ENCODE data around the gene SYNE3.

SYNE3 gene

DNA sequence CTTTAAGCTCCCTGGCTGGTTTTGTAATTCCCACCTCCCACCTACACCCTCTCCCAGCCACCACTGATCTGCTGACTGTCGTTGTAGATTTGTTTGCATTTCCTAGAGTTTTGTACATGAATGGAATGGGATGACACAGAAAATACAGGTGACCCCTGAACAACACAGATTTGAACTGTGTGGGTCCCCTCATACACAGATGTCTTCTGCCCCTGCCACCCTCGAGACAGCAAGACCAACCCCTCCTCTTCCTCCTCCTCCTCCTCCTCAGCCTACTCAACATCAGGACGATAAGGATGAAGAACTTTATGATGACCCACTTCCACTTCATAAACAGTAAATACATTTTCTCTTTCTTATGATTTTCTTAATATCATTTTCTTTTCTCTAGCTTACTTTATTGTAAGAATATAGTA lies 28.8 kb downstream of the SYNE3 start:
- no peak for DNase-seq

GRCh38 chr14:95486875-95487668 lies 29.4 kb downstream of the SYNE3 start:
- no peak for DNase-seq

GRCh38 chr14:95485222-95485819 lies 31.1 kb downstream of the SYNE3 start:
- DNase-seq: no peak

DNA sequence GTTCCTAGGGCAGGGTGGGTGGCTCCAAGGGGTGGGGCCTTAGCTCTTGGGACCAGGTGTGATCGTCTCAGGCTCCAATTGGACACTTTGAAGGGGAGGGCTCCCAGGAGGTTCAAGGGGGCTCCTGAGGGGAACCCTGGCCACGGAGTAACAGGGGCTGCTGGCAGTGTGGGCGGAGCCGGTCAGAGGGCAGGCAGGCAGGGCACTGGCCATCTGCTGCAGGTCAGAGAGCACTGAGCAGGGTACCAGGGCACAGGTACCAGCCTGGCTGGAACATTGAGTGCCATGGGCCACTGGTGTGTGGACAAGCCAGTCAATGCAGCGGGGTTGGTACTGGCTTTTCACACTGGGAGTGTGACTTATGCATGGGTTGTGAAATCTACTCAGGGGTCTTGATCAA lies 32.2 kb downstream of the SYNE3 start:
- no peak for DNase-seq

- DNase-seq: no peak
These were observed 32.9 kb downstream of the SYNE3 start for GRCh38 chr14:95483309-95484165.

- DNase-seq: no peak
These were observed 33.7 kb downstream of the SYNE3 start for GRCh38 chr14:95482627-95483308.

GRCh38 chr14:95481391-95482022 lies 34.9 kb downstream of the SYNE3 start:
- DNase-seq: no peak

DNA sequence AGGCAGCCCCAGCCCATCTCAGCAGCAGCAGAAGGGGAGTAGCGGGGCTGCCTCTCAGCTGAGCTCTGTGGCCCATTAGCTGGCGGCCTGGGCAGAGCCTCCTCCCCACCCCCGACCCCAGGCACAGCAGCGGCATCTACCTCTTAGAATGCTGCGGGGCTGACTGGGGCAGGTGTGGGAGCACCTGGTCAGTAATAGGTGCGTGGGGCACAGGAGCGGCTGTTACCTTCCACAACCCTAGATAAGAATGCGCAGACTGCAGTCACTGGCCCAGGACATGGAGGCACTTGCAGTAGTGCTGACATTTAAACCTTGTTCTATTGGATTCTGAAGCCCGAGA lies 35.6 kb downstream of the SYNE3 start:
- no peak for DNase-seq

- no peak for DNase-seq
These were observed 36.2 kb downstream of the SYNE3 start for GRCh38 chr14:95480109-95480886.

GRCh38 chr14:95479494-95479893 lies 37.0 kb downstream of the SYNE3 start:
- DNase-seq: no peak

- no peak for DNase-seq
These were observed 37.6 kb downstream of the SYNE3 start for GRCh38 chr14:95478818-95479217.

- no peak for DNase-seq
These were observed 38.1 kb downstream of the SYNE3 start for GRCh38 chr14:95478309-95478708.

DNA sequence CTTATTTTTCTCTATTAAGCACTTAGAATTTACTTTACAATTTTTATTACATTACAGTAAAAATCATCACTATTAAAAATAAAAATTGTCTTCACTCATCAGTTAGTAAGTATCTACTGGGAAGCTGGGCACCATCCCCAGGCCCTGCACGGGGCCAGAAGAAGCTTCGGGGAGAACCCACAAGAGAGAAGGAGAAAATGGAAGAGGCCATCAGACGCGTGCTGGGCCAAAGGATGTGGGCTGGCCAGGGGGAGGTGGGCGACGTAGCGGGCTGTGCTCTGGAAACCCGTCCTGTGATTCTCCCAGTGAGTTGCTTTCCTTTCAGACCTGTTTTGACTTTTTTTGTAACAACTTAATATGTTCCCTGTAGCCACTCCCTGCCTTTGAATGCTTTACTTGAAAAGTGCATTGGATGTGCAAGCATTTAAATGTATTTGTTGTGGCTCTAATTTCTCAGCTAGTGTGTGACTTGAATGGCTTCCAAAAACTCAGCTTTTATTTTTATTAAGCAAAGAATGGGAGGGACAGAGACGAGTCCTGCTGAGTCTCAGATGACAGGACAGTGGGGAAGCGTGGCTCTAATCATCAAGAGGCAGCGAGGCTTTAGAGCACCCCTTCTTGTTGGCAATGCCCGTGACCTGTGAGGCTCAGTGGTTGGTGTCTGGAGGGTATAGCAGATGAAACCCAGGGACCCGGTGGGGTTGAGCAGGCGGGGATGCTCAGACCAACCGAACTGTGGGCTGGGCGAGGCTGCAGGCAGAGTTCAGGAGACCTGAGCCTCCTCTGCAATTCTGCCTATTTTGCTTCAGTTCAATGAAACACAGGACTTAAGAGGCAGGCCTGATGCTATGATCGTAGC lies 38.8 kb downstream of the SYNE3 start:
- DNase-seq: no peak

GRCh38 chr14:95476747-95477146 lies 39.7 kb downstream of the SYNE3 start:
- no peak for DNase-seq

GRCh38 chr14:95475540-95476240 lies 40.8 kb downstream of the SYNE3 start:
- no peak for DNase-seq

GRCh38 chr14:95474941-95475340 lies 41.5 kb downstream of the SYNE3 start:
- no peak for DNase-seq

DNA sequence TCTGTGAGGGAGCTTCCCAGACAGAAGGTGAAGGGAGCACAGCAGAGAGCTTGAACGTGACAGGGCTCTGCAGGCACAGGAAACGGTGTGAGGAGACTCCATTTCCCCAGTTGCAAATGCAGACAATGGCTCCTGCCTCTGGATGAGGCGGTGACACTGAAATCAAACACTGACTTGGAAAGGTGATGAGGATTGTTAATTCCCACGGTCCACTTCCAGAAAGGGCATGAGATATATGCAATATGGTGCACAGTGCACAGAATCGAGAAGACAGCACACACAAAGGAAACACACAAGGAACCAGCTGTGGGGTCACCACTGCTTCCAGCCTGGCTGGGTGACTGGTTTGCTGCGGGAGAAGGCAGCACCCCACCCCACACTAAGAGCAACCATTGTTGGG lies 42.0 kb downstream of the SYNE3 start:
- no peak for DNase-seq

GRCh38 chr14:95472819-95473251 lies 43.6 kb downstream of the SYNE3 start:
- no peak for DNase-seq

DNA sequence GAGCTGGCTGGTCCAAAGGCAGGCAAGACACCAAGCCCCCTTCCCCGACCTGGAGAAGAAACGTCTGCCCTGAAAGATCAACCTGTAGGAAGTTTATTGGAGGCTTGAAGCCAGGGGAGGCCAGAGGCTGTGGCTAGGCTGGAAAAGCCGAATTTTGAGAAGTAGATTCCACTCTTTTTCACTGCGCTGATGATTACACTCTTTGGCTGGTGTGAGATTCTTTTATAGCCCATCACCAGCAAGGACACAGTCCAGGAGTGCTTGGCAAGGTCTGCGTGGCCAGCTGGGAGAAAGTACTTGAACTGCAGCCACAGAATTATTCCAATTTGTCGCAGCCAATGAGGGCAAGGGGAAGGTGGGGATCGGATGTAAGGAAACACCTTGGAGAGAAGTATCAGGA lies 45.0 kb downstream of the SYNE3 start:
- no peak for DNase-seq

DNA sequence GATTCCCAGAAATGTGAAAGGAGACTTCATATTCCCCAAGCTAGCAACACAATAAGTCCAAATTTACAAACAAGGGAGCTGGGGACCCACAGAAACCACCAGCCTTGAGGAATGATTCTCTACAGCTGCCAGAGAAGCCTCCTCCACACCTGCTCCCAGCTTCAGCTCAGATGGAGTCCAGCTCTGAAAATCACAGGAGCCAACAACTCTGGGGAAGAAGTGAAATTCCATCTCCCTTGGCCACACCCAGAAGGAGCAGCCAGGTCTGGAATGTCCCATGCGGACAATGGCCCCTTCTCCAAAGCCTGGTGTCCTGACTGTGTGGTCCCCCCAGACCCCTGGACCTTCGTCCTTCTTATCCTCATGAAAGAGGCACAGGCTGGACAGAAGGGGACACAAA lies 45.4 kb downstream of the SYNE3 start:
- no peak for DNase-seq

All from NK-92 treated with Interleukin-12 subunit alpha and Interleukin-12 subunit beta, amount 100 ng/mL, for 24 hours (cell line).